Type B pancreatic cell (in vitro differentiated cells): ENCODE results near the gene MAGI1. TPM values are rescaled to one million over a fixed set of nuclear protein-coding genes. Genes with fewer than 3 reads are reported as not detected.

Experiments
- DNase-seq: peaks from one replicate; pipeline ENCODE4 v3.0.0; 2021; ENCODE audit warnings: mixed read lengths; ENCODE audit not compliant: unreplicated experiment; ENCODE audit errors: extremely low spot score
- H3K27ac Mint-ChIP-seq: 2 replicates; pipeline ENCODE4 v1.8.0; 2021; ENCODE audit warnings: mild to moderate bottlenecking, mixed read lengths
- H3K27me3 Mint-ChIP-seq: 2 replicates; pipeline ENCODE4 v1.8.0; 2021; ENCODE audit warnings: mixed read lengths
- H3K36me3 Mint-ChIP-seq: 2 replicates; pipeline ENCODE4 v1.8.0; 2021; ENCODE audit warnings: mixed read lengths
- H3K4me1 Mint-ChIP-seq: one replicate; pipeline ENCODE4 v1.8.0; 2021; ENCODE audit warnings: mixed read lengths; ENCODE audit not compliant: unreplicated experiment
- H3K4me3 Mint-ChIP-seq: 2 replicates; pipeline ENCODE4 v1.8.0; 2021; ENCODE audit warnings: mild to moderate bottlenecking, mixed read lengths
- H3K9me3 Mint-ChIP-seq: 2 replicates; pipeline ENCODE4 v1.8.0; 2021; ENCODE audit warnings: mixed read lengths
- total RNA-seq: library from RNA; stranded (reverse); gene quantifications from 2 replicates; pipeline ENCODE4 v1.2.1, GENCODE V29; 2021; ENCODE audit warnings: low replicate concordance
- TF ChIP-seq, protein P1 (sequence below): fragments of 200-600 bp; sonication (generic); conservative IDR thresholded peaks from 2 replicates; pipeline ENCODE4 v1.5.0; 2021; ENCODE audit warnings: antibody characterized with exemption, mild to moderate bottlenecking

Gene MAGI1
- total RNA-seq, 1 donor from 2014 or later, result 53.1 TPM

DNA sequence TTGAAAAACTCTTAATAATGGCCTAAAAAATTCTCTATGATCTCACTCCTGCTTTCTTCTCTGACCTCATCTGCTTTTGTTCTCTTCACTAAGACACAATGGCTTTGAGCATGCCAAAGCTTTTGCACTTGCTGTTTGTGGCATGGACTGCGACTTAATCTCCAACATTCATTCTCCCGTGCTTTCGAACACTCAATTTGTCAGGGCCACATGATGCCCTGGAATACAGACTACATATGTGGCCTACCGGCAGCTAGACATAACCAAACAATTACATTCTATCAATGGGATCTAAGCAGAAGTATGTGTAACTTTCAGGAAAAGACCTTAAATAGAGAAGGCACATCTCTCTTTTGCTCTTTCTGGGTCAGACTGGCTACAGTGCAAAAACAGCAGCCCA is 506.5 kb downstream of the MAGI1 start:
- no peaks in the 10 kb centered on the region for H3K36me3 Mint-ChIP-seq

DNA sequence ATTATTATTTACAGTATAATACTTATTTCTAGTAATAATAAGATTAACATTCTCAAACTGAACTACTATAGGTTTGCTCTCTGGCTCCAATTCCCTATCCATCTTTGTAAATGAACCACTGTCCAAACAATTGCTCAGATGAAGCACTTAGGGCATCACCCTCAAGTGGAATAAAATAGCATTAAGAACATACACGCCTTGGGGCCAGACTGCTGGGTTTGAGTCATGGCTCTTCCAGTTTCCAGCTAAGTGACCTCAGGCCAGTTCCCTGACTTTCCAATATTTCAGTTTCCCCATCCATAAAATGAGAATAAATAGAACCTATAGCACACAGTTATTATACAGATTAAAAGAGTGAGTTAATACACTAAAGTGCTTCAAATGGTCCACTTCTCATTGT is 507.2 kb downstream of the MAGI1 start:
- no peak overlapping the region for H3K4me3 Mint-ChIP-seq
- TF ChIP-seq, protein P1, sequence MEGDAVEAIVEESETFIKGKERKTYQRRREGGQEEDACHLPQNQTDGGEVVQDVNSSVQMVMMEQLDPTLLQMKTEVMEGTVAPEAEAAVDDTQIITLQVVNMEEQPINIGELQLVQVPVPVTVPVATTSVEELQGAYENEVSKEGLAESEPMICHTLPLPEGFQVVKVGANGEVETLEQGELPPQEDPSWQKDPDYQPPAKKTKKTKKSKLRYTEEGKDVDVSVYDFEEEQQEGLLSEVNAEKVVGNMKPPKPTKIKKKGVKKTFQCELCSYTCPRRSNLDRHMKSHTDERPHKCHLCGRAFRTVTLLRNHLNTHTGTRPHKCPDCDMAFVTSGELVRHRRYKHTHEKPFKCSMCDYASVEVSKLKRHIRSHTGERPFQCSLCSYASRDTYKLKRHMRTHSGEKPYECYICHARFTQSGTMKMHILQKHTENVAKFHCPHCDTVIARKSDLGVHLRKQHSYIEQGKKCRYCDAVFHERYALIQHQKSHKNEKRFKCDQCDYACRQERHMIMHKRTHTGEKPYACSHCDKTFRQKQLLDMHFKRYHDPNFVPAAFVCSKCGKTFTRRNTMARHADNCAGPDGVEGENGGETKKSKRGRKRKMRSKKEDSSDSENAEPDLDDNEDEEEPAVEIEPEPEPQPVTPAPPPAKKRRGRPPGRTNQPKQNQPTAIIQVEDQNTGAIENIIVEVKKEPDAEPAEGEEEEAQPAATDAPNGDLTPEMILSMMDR, result no peak
- H3K4me1 Mint-ChIP-seq, result peaks cover 9% of the 10 kb centered on the region
- H3K27ac Mint-ChIP-seq, result no peak overlapping the region
- DNase-seq, result no peak
- H3K27me3 Mint-ChIP-seq, result no peaks in the 10 kb centered on the region
- no peaks in the 10 kb centered on the region for H3K36me3 Mint-ChIP-seq
- H3K9me3 Mint-ChIP-seq, result no peaks in the 10 kb centered on the region

More for the DNA sequence above, 506.5 kb downstream of the MAGI1 start:
- DNase-seq, result no peak
- no peak overlapping the region for H3K4me3 Mint-ChIP-seq
- no peak overlapping the region for H3K27ac Mint-ChIP-seq
- H3K9me3 Mint-ChIP-seq, result no peaks in the 10 kb centered on the region
- H3K4me1 Mint-ChIP-seq, result peaks cover 9% of the 10 kb centered on the region
- H3K27me3 Mint-ChIP-seq, result no peaks in the 10 kb centered on the region
- TF ChIP-seq, protein P1, result no peak

DNA sequence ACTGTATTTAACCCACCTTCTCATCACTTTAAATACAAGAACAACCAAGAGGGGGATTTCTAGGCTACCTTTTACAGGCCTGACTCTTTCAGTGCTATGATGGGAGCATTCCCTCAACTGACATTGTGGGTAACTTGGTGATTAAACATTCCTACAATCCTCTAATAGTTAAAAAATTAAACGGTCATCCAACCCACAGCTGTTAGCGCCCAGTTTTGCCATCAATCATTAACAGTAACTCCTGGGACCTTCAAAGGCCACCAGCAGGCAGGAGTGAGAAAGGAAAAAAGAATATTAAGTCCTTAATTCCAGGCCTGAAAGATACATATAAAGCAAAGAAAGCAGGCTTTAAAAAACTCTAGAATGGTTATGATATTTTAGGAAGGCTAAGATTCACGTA is 512.1 kb downstream of the MAGI1 start:
- Mint-ChIP-seq H3K4me1 (peaks cover 10% of the 10 kb centered on the region), H3K27ac (no peak overlapping the region), H3K27me3 (no peaks in the 10 kb centered on the region), H3K4me3 (no peak overlapping the region), H3K36me3 (no peaks in the 10 kb centered on the region), H3K9me3 (no peaks in the 10 kb centered on the region)
- TF ChIP-seq, protein P1, result no peak
- no peak for DNase-seq

DNA sequence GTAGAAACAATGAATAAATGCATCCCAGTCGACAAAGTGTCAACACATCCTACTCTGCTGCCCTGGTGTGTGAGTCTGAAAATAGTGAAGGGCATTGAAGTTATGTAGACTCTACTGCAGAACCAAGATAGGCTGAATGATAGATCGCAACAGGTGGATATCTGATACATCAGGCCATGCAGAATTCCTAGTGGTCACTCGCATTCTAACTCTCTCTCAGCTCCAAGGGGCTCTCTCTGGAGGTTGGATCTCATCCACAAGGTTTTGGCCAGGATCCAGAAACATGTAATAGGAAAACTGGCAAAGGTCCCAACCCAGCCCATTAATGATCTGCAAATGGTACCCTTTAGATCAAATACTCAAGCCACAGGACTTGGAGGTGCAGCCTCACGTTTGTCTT is 514.1 kb downstream of the MAGI1 start:
- no peaks in the 10 kb centered on the region for H3K9me3 Mint-ChIP-seq
- no peak overlapping the region for H3K4me3 Mint-ChIP-seq
- peaks cover 16% of the 10 kb centered on the region for H3K4me1 Mint-ChIP-seq
- TF ChIP-seq, protein P1, result no peak
- H3K27ac Mint-ChIP-seq, result no peak overlapping the region
- H3K27me3 Mint-ChIP-seq, result no peaks in the 10 kb centered on the region
- no peaks in the 10 kb centered on the region for H3K36me3 Mint-ChIP-seq
- no peak for DNase-seq

DNA sequence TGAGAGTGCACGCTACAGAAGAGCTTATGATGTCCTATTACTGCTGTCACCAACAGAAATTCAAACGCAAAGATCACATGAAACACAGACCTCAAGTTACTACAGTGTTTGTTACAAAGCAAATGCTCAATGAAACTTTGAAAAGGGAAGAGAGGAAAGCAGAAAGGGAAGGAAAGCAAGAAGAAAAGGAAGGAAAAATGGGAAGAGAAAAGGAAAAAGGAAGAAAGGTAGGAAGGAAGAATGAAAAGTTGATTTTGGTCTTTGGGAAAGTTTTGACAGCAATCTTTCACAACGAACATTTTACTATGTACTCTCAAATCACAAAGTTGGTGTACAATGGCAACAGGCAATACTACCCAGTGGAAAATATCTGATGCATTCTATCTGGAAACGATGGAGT is 514.8 kb downstream of the MAGI1 start:
- no peaks in the 10 kb centered on the region for H3K27me3 Mint-ChIP-seq
- TF ChIP-seq, protein P1, result no peak
- no peak overlapping the region for H3K27ac Mint-ChIP-seq
- H3K9me3 Mint-ChIP-seq, result no peaks in the 10 kb centered on the region
- peaks cover 16% of the 10 kb centered on the region for H3K4me1 Mint-ChIP-seq
- H3K4me3 Mint-ChIP-seq, result no peak overlapping the region
- no peaks in the 10 kb centered on the region for H3K36me3 Mint-ChIP-seq
- DNase-seq, result no peak

DNA sequence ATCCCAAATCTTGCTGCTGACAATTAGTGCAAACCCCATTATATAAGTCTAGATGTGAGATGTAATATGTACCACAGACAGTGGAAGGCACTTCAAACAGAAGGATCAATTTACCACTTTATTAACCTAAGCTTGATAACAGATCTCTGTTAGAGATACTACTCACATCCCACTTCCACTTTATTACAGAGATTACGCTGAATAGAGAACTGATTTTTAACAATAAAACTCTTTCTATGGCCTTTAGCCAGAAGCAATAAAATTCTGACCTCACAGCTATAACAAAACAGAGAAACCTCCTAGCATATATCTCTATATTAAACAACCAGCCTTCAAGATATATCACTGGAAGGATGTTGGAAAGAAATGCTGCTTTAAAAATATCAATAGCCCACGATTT is 517.7 kb downstream of the MAGI1 start:
- peaks cover 16% of the 10 kb centered on the region for H3K4me1 Mint-ChIP-seq
- no peak for DNase-seq
- TF ChIP-seq, protein P1, result no peak
- no peak overlapping the region for H3K27ac Mint-ChIP-seq
- H3K9me3 Mint-ChIP-seq, result peaks cover 5% of the 10 kb centered on the region
- no peaks in the 10 kb centered on the region for H3K27me3 Mint-ChIP-seq
- H3K4me3 Mint-ChIP-seq, result no peak overlapping the region
- H3K36me3 Mint-ChIP-seq, result no peaks in the 10 kb centered on the region
